Common myeloid progenitor, CD34-positive (primary cell): ENCODE data around the gene ZNRF2.
A peak's percentile ranks its signal among the peaks of the same experiment; 100 is the strongest.

Experiments used
- CTCF ChIA-PET: fragments of 350-600 bp; sonication (Branson Sonifier 250); formaldehyde crosslinking; loops from one replicate; lab custom pipeline; 2021; ENCODE audit warnings: antibody characterized with exemption; lab: Charles Lee
- POLR2A ChIA-PET: fragments of 350-600 bp; sonication (Branson Sonifier 250); formaldehyde crosslinking; loops from one replicate; lab custom pipeline; 2021; ENCODE audit warnings: antibody characterized with exemption; lab: Charles Lee
- DNase-seq, 3 donors: peaks; one replicate each; pipeline versions ENCODE4 v3.0.0 to v3.0.0-alpha.2; 2013
- H3K27ac ChIP-seq, 2 experiments: 1 replicate in 1 of 2; 2 replicates in 1 of 2; pipeline ENCODE4 v1.7.0; 2013; ENCODE audit warnings: inconsistent platforms in 2 of 2, low read length in 2 of 2, mild to moderate bottlenecking in 2 of 2, low read depth in 1 of 2, moderate library complexity in 1 of 2; ENCODE audit not compliant: severe bottlenecking in 2 of 2, insufficient read depth in 1 of 2, poor library complexity in 1 of 2
- H3K27me3 ChIP-seq, 5 experiments: replicated peaks in 2 of 5; 1 replicate in 3 of 5; 2 replicates in 2 of 5; pipeline versions ENCODE4 v1.6.1 to v1.7.0; 2013; ENCODE audit warnings: low read length in 4 of 5, mild to moderate bottlenecking in 2 of 5, moderate library complexity in 2 of 5, inconsistent platforms in 1 of 5; ENCODE audit not compliant: insufficient read depth in 5 of 5, control insufficient read depth in 4 of 5
- H3K36me3 ChIP-seq, 4 experiments: 1 replicate in 2 of 4; 2 replicates in 2 of 4; pipeline versions ENCODE4 v1.6.1 to v1.7.0; 2013; ENCODE audit warnings: low read length in 3 of 4, control low read depth in 1 of 4, mild to moderate bottlenecking in 1 of 4; ENCODE audit not compliant: control insufficient read depth in 4 of 4, insufficient read depth in 4 of 4
- H3K4me1 ChIP-seq, 4 experiments: 1 replicate in 3 of 4; 2 replicates in 1 of 4; pipeline versions ENCODE4 v1.6.1 to v1.7.1; 2013; ENCODE audit warnings: low read length in 3 of 4, mild to moderate bottlenecking in 3 of 4, control low read depth in 1 of 4, inconsistent platforms in 1 of 4, moderate library complexity in 1 of 4; ENCODE audit not compliant: control insufficient read depth in 4 of 4, insufficient read depth in 4 of 4; ENCODE audit errors: control extremely low read depth in 1 of 4
- H3K4me3 ChIP-seq, 7 experiments: 1 replicate in 4 of 7; 2 replicates in 3 of 7; pipeline versions ENCODE4 v1.5.1 to v1.7.0; 2013; ENCODE audit warnings: mild to moderate bottlenecking in 7 of 7, low read length in 6 of 7, moderate library complexity in 6 of 7, inconsistent platforms in 2 of 7, low read depth in 2 of 7, control low read depth in 1 of 7; ENCODE audit not compliant: insufficient read depth in 4 of 7, control insufficient read depth in 1 of 7; ENCODE audit errors: extremely low read depth in 1 of 7
- H3K9me3 ChIP-seq, 5 experiments: 1 replicate in 4 of 5; 2 replicates in 1 of 5; pipeline versions ENCODE4 v1.6.1 to v1.7.1; 2013; ENCODE audit warnings: low read length in 4 of 5, mild to moderate bottlenecking in 2 of 5, inconsistent platforms in 1 of 5, low read depth in 1 of 5, moderate library complexity in 1 of 5; ENCODE audit not compliant: control insufficient read depth in 4 of 5, insufficient read depth in 2 of 5; ENCODE audit errors: control extremely low read depth in 1 of 5
- WGBS: methylation state at CpG from one replicate; pipeline ENCODE4 v1.1.5; 2013; ENCODE audit not compliant: insufficient coverage; 5-methylcytosine and 5-hydroxymethylcytosine counted together

Gene ZNRF2

GRCh38 chr7:30411897-30412296, 127.5 kb downstream of the ZNRF2 start:
- Histone ChIP-seq H3K9me3 (peaks cover 0 to 11% (median 5%) of the 10 kb centered on the region in 5 experiments), H3K36me3 (no peaks in the 10 kb centered on the region), H3K27ac (no peak overlapping the region), H3K4me3 (no peak overlapping the region), H3K27me3 (no peaks in the 10 kb centered on the region), H3K4me1 (peaks cover 0 to 3% (median 0%) of the 10 kb centered on the region in 4 experiments)
- no peak for DNase-seq
- ChIA-PET POLR2A (no interaction called here), CTCF (interaction anchor here (1.8 to 5.7 kb wide), 2 partner anchors 130 to 135 kb away, joined by 6 to 47 read pairs; no protein-coding TSS in a partner anchor)
- no CpG with 5 or more reads among the region's 3 CpGs for WGBS

GRCh38 chr7:30412782-30413504, 128.5 kb downstream of the ZNRF2 start:
- DNase-seq = peak; percentile 47 to 69 (median 69)
- H3K36me3 ChIP-seq = no peaks in the 10 kb centered on the region
- WGBS = 70% methylated on average over 3 of the region's 5 CpGs
- no peaks in the 10 kb centered on the region for H3K27me3 ChIP-seq
- no peak overlapping the region for H3K27ac ChIP-seq
- POLR2A ChIA-PET = no interaction called here
- CTCF ChIA-PET = interaction anchor here (1.0 to 5.7 kb wide), 5 partner anchors 26 to 136 kb away, joined by 3 to 47 read pairs (median 5); no protein-coding TSS in a partner anchor
- no peak overlapping the region for H3K4me3 ChIP-seq
- peaks cover 0 to 11% (median 5%) of the 10 kb centered on the region in 5 experiments for H3K9me3 ChIP-seq
- peaks cover 0 to 3% (median 0%) of the 10 kb centered on the region in 4 experiments for H3K4me1 ChIP-seq

- Histone ChIP-seq H3K27me3 (no peaks in the 10 kb centered on the region), H3K4me1 (peaks cover 0 to 3% (median 0%) of the 10 kb centered on the region in 4 experiments), H3K36me3 (no peaks in the 10 kb centered on the region), H3K27ac (no peak overlapping the region), H3K9me3 (peaks cover 0 to 11% (median 5%) of the 10 kb centered on the region in 5 experiments), H3K4me3 (no peak overlapping the region)
- CTCF ChIA-PET = interaction anchor here (1.4 to 5.7 kb wide), 3 partner anchors 25 to 137 kb away, joined by 3 to 47 read pairs (median 5); no protein-coding TSS in a partner anchor
- WGBS = 99% methylated on average over 7 of the region's 7 CpGs
- no peak for DNase-seq
- POLR2A ChIA-PET = no interaction called here
Observed at GRCh38 chr7:30413864-30414263, 129.5 kb downstream of the ZNRF2 start.
